Thoracic aorta (tissue), 2 donors: ENCODE data around the gene SLC22A7. TPM values are rescaled to one million over a fixed set of nuclear protein-coding genes. Genes with fewer than 3 reads are reported as not detected.

Source experiments
- ATAC-seq: fragments of 150-250 bp; one replicate; pipeline ENCODE4 v1.8.0; 2017; ENCODE audit warnings: low read depth; ENCODE audit not compliant: insufficient number of reproducible peaks, low FRiP score
- DNase-seq: peaks from one replicate; pipeline ENCODE4 v3.0.0-alpha.2; 2020; ENCODE audit warnings: low spot score
- H3K27ac ChIP-seq, 2 donors: fragments of 200-600 bp; sonication (generic); 1 replicate in 1 of 2; 2 replicates in 1 of 2; pipeline ENCODE4 v1.5.1; 2016; ENCODE audit warnings: mild to moderate bottlenecking in 2 of 2, moderate library complexity in 2 of 2
- H3K27me3 ChIP-seq: fragments of 200-600 bp; sonication (generic); replicated peaks from 2 replicates; pipeline ENCODE4 v1.6.0; 2016; ENCODE audit warnings: mild to moderate bottlenecking; ENCODE audit not compliant: insufficient read depth
- H3K36me3 ChIP-seq: fragments of 200-600 bp; sonication (generic); one replicate; pipeline ENCODE4 v1.5.1; 2016
- H3K4me1 ChIP-seq, 2 donors: fragments of 200-600 bp; sonication (generic); 1 replicate in 1 of 2; 2 replicates in 1 of 2; pipeline versions ENCODE4 v1.5.1 to v1.6.0; 2016; ENCODE audit warnings: low read depth in 2 of 2, mild to moderate bottlenecking in 1 of 2; ENCODE audit not compliant: control insufficient read depth in 1 of 2
- H3K4me3 ChIP-seq: fragments of 200-600 bp; sonication (generic); 2 replicates; pipeline ENCODE4 v1.5.1; 2016; ENCODE audit warnings: mild to moderate bottlenecking
- H3K9me3 ChIP-seq: fragments of 200-600 bp; sonication (generic); 2 replicates; pipeline ENCODE4 v1.5.1; 2016
- CTCF ChIP-seq: fragments of 200-600 bp; sonication (generic); IDR thresholded peaks from one replicate; pipeline ENCODE4 v1.5.1; 2019; ENCODE audit warnings: antibody characterized with exemption
- total RNA-seq, 2 donors: library from RNA; depleted of rRNA; stranded (reverse); fragments of >200 nt; gene quantifications; one replicate each; pipeline versions ENCODE4 v1.1.0 to v1.2.3, GENCODE V29; 2016

Gene SLC22A7
- total RNA-seq: not detected

- Histone ChIP-seq H3K27me3 (no peaks in the 10 kb centered on the region), H3K9me3 (no peaks in the 10 kb centered on the region), H3K4me3 (no peak within 1 kb of the TSS), H3K4me1 (no peaks in the 10 kb centered on the region), H3K36me3 (no peaks in the 10 kb centered on the region), H3K27ac (no peak within 1 kb of the TSS)
- no peak for TF ChIP-seq CTCF
- no peak for DNase-seq
- no peak for ATAC-seq
Observed at GRCh38 chr6:43297644-43298564, at the start of gene SLC22A7. Gene SLC22A7, plus strand, starts transcription at chr6:43298260. Its CDS starts 99 bp downstream, at chr6:43298359.

- DNase-seq (no peak), ATAC-seq (no peak)
- H3K27ac ChIP-seq: no peak overlapping the region
- no peaks in the 10 kb centered on the region for H3K27me3 ChIP-seq
- no peaks in the 10 kb centered on the region for H3K9me3 ChIP-seq
- H3K36me3 ChIP-seq: no peaks in the 10 kb centered on the region
- no peak for TF ChIP-seq CTCF
- H3K4me1 ChIP-seq: peaks cover 0 to 14% of the 10 kb centered on the region in 2 donors
- no peak overlapping the region for H3K4me3 ChIP-seq
Observed at GRCh38 chr6:43248791-43249190, 49.3 kb upstream of the SLC22A7 start.

GRCh38 chr6:43250992-43251373 lies 47.1 kb upstream of the SLC22A7 start:
- Histone ChIP-seq H3K4me1 (peaks cover 0 to 14% of the 10 kb centered on the region in 2 donors), H3K27ac (no peak overlapping the region), H3K36me3 (no peaks in the 10 kb centered on the region), H3K4me3 (no peak overlapping the region), H3K9me3 (no peaks in the 10 kb centered on the region), H3K27me3 (no peaks in the 10 kb centered on the region)
- ATAC-seq (no peak), DNase-seq (no peak)
- no peak for TF ChIP-seq CTCF

- no peak for DNase-seq
- no peaks in the 10 kb centered on the region for H3K9me3 ChIP-seq
- no peaks in the 10 kb centered on the region for H3K27me3 ChIP-seq
- no peak for ATAC-seq
- no peak overlapping the region for H3K4me3 ChIP-seq
- no peak overlapping the region for H3K27ac ChIP-seq
- TF ChIP-seq CTCF: no peak
- H3K4me1 ChIP-seq: no peaks in the 10 kb centered on the region
- H3K36me3 ChIP-seq: no peaks in the 10 kb centered on the region
Observed at GRCh38 chr6:43253401-43253800, 44.7 kb upstream of the SLC22A7 start.

- H3K4me1 ChIP-seq: no peaks in the 10 kb centered on the region
- ATAC-seq (no peak), DNase-seq (no peak)
- no peak for TF ChIP-seq CTCF
- H3K36me3 ChIP-seq: no peaks in the 10 kb centered on the region
- H3K9me3 ChIP-seq: no peaks in the 10 kb centered on the region
- no peaks in the 10 kb centered on the region for H3K27me3 ChIP-seq
- H3K27ac ChIP-seq: no peak overlapping the region
- H3K4me3 ChIP-seq: no peak overlapping the region
Observed at GRCh38 chr6:43254138-43254817, 43.8 kb upstream of the SLC22A7 start.
